HG02642 (cell line): ENCODE data around the gene CCNB2.
A peak's percentile ranks its signal among the peaks of the same experiment; 100 is the strongest.
"Not testable (repeated sequence)": the region's sequence is repeated elsewhere in the genome, so short reads cannot be mapped to it uniquely, and the experiment has no call there.

Source experiments
- ATAC-seq: cut with Tn5 transposase; IDR thresholded peaks from one replicate; pipeline ENCODE4 v1.9.1; 2021; ENCODE audit warnings: mild to moderate bottlenecking; ENCODE audit not compliant: unreplicated experiment, poor library complexity

CCNB2 gene

GRCh38 chr15:59131969-59132562 is 27.1 kb downstream of the CCNB2 start:
- ATAC-seq, result no peak

GRCh38 chr15:59133929-59134427 is 29.0 kb downstream of the CCNB2 start:
- no peak for ATAC-seq

- ATAC-seq, result no peak
Observed at GRCh38 chr15:59137566-59137965, 32.6 kb downstream of the CCNB2 start.

- ATAC-seq, result peak; percentile 74
Observed at GRCh38 chr15:59138243-59138642, 33.3 kb downstream of the CCNB2 start.

- ATAC-seq, result no peak
Observed at GRCh38 chr15:59140422-59141226, 35.7 kb downstream of the CCNB2 start.

- ATAC-seq, result no peak
Observed at GRCh38 chr15:59143281-59143680, 38.3 kb downstream of the CCNB2 start.

GRCh38 chr15:59144594-59144993 is 39.6 kb downstream of the CCNB2 start:
- not testable (repeated sequence) for ATAC-seq

- ATAC-seq, result no peak
Observed at GRCh38 chr15:59147666-59148065, 42.7 kb downstream of the CCNB2 start.

GRCh38 chr15:59148153-59148833 is 43.3 kb downstream of the CCNB2 start:
- ATAC-seq, result no peak

GRCh38 chr15:59150185-59150584 is 45.2 kb downstream of the CCNB2 start:
- ATAC-seq, result no peak

- ATAC-seq, result no peak
Observed at GRCh38 chr15:59152694-59153450, 47.9 kb downstream of the CCNB2 start.

- ATAC-seq, result no peak
Observed at GRCh38 chr15:59153466-59153865, 48.5 kb downstream of the CCNB2 start.

GRCh38 chr15:59154243-59154642 is 49.3 kb downstream of the CCNB2 start:
- no peak for ATAC-seq

- no peak for ATAC-seq
Observed at GRCh38 chr15:59155431-59155830, 50.5 kb downstream of the CCNB2 start.

GRCh38 chr15:59157396-59157795 is 52.5 kb downstream of the CCNB2 start:
- ATAC-seq, result no peak

GRCh38 chr15:59157840-59158700 is 53.1 kb downstream of the CCNB2 start:
- ATAC-seq, result no peak

GRCh38 chr15:59158701-59159034 is 53.7 kb downstream of the CCNB2 start:
- ATAC-seq, result no peak

- ATAC-seq, result no peak
Observed at GRCh38 chr15:59159210-59159609, 54.3 kb downstream of the CCNB2 start.

GRCh38 chr15:59160880-59161593 is 56.1 kb downstream of the CCNB2 start:
- no peak for ATAC-seq
